HG03521 (cell line): ENCODE measurements around the gene C1GALT1.
"Not testable (repeated sequence)": the region's sequence is repeated elsewhere in the genome, so short reads cannot be mapped to it uniquely, and the experiment has no call there.

ENCODE experiments used
- ATAC-seq: cut with Tn5 transposase; IDR thresholded peaks from one replicate; pipeline ENCODE4 v1.9.1; 2021; ENCODE audit warnings: mild to moderate bottlenecking, moderate library complexity; ENCODE audit not compliant: unreplicated experiment

Gene C1GALT1

DNA sequence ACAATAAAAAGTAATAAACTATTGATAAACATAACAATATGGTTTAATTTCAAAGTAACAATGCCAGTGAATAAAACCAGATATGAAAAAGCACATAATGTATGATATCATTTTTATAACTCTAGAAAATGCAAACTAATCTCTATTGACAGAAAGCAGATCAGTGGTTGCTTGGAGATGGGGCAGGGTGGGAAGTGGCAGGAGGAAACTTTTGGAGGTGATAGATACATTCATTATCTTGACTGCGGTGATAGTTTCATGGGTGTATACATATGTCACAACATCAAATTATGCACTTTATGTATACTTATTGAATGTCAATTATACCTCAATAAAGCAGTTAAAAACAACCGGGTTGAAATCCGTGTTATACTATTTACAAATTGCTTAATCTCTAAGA lies 16.0 kb upstream of the C1GALT1 start:
- ATAC-seq = no peak

DNA sequence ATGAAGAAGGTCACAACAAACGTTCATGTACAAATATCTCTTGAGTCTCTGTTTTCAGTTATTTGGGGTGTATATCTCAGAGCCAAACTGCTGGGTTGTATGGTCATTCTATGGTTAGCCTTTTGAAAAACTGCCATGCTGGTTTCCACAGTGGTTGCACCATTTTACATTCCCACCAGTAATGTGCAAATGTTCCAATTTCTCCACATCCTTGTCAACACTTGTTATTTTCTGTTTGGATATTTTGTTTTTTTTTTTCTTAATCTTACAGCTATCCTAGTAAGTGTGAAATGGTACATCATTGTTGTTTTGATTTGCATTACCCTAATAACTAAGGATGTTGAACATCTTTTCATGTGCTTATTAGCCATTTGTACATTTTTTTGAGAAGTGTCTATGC lies 13.0 kb upstream of the C1GALT1 start:
- ATAC-seq = no peak

DNA sequence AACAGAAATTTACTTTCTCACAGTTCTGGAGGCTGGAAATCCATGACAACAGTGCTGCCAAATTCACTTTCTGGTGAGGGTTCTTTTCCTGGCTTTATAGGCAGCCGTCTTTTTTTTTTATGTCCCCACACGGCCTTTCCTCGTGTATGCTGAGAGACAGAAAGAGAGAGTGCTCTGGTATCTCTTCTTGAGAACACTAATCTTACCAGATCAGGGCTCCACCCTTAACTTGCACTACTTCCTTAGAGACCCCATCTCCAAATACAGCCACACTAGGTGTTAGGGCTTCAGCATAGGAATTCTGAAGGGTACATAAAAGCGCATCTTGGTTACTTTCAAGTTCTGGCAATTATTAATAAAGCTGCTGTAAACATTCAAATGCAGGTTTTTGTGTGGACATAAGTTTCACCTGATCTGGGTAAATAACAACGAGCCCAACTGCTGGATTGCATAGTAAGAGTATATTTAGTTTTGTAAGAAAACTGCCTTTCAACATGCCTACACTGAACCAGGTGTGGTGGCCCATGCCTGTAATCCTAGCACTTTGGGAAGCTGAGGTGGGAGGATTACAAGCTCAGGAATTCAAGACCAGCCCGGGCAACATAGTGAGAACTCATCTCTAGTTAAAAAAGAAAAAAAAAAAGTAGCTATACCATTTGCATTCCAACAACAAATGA lies 8.2 kb upstream of the C1GALT1 start:
- ATAC-seq = no peak

DNA sequence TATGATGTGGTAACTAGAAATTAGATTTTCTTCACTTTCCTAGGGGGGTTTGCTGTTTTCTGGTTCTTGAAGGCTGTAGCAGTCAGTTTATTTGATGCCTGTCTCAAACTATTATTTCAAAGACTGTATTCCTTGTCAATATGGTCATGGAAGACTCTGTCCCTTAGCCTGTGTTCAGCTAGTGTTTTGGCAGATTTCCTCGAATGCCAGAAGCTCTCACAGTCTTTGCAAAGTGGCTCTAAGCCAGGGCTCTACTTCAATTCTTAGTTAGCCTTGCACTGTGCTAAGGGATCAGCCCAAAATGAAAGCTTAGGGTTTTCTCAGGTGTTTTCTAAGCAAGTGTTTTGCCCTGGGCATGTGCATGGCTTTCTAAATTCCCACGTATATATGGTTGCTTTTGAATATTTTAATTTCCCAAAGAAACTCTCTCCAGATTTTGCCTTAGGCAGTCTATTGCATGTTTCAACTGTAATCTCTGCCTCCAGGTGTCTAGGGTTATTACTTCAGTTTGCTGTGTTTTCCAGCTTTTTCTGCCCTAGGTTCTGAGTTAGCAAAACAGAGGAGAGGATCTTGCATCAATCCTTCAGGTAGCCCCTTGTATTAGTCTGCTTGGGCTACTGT lies 7.2 kb upstream of the C1GALT1 start:
- no peak for ATAC-seq

DNA sequence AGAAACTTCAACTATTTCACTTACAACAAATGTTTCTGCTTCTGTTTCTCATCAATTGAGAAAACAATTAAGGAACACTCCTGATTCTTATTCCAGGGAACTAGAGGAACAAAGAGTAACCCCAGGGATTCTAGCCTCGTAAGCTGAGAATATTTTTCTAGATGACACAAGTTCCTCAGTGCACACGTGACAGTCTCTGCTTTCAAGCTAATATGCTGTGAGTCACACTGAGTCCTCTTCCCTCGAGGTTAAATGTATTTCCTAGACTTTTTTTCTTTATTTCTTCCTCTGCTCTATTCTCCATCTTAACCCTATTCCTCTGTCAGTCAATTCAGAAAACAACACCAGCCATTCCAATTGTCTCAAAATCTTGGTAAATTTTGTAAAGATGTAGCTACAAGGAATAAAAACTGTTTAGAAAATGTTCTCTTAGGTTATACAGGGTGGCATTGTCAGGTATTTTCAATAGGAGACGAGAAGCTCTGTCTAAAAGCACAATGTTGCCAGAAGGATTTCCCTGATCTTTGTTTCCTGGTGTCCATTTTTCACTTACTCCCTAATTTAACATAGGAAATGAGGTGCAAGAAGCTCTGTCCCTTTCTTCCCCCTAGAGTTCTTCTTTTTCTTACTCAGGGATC lies 5.8 kb upstream of the C1GALT1 start:
- no peak for ATAC-seq

DNA sequence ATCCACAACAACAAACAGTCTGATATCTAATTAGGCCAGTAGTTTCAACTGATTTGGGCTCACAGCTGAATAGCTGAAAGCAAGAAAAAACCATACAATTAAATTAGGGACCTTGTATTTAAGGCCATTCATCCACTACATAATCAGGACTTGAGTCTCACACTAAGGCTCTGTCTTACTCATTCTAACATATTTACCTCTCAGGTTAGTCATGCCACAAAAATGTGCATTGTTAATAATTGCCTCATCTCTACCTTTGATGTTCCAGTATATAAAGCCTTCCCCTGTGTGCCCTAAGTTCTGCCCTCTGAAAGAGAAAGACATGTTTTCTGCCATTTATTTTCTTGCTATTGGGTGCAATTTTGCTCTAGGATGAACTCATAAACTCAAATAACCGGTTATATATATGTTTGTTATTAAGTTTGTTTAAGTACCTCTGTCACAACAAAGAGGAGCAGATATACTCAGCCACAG lies 5.3 kb upstream of the C1GALT1 start:
- no peak for ATAC-seq

DNA sequence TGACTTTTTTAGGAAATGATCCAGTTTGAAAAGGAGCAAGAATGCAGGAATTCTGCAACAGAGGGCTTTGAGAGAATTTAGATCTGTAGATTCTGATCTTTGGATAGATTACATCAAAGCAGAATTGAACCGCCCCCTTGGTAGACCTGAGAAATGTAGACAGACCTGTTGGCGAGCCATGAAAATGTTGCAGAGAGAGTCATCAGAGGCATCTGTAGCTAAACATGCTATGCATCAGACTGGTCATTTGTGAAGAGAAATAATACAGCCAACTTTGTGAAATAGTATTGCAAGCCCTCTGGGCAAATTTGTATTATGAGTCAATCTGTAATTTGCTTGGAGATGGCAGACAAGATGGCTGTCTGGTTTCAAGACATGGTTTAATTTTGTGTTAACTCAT lies 4.3 kb upstream of the C1GALT1 start:
- no peak for ATAC-seq

DNA sequence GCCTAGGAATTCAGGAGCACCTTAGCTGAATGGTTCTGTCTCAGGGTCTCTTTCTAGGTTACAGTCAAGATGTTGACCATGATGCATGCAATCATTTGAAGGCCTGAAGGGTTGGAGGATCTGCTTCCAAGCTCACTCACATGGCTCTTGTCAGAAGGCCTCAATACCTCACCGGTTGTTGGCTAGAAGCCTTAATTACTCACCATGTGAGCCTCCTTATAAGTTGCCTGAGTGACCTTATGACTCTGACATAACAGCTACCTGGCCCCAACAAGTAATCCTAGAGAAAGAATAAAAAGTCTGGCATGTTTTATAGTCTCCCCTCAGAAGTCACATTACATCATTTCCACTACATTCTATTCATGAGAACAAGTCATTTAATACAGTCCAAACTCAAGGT lies 3.4 kb upstream of the C1GALT1 start:
- no peak for ATAC-seq

DNA sequence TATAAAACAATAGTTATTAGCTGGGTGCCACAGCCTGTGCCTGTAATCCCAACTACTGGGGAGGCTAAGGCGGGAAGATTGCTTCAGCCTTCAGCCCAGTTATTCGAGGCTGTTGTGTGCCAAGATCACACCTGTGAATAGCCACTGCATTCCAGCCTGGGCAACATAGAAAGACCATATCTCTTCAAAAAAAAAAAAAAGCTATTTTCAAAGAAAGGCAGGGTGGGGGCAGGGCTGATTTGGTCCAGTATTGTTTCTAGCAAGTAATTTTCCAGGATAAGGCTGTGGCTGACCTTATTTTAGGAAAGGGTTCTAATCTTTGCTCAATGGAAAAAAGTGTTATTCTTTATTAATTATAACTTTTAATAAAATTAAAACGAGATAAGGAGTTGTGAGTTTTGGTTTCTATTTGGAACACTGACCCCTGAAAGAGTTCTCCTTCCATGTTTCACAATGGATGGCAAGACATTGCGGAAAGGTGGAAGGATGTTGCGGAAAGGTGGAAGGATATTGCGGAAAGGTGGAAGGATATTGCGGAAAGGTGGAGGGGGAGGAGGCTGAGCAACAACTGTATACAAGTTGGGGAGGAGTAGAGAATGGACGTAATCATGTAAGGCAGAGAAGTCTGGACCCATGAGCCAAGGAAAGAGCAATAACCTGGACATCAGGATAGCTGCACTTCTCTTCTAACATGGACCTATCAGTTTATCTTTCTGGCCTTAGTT lies 1.5 kb upstream of the C1GALT1 start:
- no peak for ATAC-seq

DNA sequence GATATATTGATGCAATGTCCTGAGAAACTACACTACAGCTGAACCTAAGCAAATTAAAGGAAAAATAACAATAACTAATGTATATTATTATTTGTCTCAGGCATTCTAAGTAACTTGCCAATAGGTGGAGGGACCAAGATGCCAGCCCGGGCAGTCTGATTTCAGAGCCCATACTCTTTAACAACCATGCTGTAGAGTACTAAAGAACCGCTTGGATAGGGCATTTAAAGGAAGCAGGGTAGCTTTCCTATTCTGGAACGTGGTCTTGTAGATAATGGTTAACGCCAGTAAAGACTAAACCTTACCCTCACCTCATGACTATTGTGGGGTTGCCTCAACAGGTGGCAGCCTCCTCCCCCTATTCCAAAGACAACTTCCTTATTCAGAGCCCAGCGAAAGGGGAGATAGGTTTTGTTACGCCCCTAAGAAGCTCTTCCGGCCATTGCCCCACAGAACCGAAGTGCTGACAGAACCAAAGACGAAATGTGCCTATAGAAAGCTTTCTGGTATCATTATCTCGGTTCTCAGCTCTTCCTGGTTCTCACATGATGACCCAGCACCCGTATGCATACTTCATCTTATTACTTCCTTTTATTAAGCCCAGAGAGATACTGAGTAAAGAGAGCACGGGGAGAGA lies 707 bp upstream of the C1GALT1 start:
- ATAC-seq = peak; percentile 27

DNA sequence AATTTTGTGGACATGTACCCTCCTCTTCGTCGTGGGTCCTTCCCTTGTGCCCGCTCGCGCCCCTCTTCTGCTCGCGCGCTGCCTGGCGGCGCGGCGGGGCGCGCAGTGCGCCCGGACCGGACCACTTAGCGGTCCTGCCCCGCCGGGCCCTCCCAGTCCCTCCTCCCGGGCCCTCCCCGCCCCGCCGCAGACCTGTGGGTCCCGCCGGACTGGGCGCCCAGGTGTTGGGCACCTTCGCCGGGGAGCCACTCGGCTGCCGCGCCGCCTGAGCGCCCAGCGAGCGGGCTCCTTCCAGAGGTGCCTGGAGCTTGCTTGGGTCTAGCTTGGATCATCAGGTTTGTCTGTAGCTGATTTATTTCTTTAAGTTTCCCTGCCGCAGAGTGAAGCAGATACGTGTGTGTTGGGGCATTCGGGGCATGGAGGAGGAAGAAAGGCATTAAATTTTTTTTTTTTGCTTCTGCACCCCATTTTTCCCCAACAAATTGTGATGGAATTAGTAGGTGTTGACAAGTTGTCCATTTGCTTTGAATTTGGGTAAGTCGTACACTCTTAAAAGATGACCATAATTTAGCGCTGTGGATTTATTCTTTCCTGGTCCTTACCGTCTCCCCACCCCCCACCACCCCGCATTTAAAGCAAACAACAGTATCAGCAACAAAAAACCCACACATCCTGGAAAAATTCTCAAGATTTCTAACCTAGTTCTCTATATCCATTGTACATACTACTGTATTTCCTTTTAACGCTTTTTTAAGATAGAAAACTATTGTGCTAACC lies 905 bp downstream of the C1GALT1 start:
- ATAC-seq = peak; percentile 18

DNA sequence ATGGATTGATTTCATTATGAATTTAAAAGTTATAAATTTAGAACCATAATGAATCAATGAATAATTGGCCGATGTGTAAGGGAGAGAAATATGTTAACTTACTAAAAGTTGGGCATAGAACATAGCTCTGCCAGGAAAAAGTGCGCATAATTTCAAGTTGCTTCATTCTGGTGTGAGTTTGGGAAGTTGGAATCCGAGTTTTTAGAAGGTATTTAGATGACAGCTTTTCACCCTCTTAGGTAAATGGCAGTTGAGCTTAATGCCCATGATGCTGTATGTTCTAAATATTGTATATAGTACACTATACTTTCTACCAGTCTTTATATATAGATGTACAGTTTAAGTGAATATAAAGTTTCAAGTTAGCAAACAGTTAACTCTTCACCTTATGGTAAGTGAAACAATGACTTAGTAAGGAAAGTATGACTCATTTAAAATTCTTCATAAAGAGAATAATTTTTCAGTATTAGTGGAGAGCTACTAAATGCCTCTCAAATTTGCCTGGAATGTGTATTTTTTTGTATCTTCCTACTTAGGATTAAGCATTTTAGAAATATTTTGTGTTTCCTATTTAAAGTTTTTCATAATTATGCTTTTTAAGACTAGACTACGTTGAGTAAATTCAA lies 1.6 kb downstream of the C1GALT1 start:
- no peak for ATAC-seq

DNA sequence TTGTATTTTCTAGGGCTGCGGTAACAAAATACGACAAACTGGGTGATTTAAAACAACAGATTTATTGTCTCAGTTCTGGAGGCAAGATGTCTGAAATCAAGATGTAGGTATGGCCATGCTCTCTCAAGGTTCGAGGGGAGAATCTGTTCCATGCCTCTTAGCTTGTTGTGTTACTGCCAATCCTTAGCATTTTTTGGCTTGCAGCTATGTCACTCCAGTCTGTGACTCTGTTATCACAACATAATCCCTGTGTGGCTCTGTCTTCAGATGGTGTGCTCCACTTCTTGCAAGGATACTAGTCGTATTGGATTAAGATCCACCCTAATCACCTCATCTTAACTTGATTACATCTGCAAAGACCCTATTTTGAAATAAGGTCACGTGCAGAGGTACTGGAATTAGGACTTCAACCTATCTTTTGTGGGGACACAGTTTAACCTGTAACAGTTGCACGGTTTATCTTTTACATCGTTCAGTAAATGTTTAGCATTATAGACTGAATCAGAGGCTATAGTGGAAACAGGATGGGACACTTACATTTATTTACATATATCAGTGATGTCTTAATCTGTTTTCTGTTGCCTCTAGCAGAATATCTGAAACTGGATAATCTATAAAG lies 3.1 kb downstream of the C1GALT1 start:
- no peak for ATAC-seq

DNA sequence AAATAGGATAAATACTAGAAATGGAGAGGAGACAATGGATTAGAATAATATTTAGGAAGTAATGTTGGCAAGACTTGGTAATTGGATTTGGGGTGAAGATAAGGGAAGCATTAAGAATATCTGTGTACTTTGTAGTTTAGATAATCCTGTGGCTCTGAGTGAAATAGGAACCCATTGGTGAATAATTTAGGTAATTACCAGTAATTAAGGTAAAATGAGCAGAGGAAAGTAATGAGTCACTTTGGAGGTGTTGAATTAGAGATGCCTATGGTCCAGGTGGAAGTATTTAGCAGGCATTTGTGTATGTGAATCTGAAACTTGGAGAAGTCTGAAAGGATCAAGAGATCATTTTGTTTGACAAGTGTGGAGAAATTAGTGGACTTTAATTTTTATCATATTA lies 5.7 kb downstream of the C1GALT1 start:
- ATAC-seq = no peak

DNA sequence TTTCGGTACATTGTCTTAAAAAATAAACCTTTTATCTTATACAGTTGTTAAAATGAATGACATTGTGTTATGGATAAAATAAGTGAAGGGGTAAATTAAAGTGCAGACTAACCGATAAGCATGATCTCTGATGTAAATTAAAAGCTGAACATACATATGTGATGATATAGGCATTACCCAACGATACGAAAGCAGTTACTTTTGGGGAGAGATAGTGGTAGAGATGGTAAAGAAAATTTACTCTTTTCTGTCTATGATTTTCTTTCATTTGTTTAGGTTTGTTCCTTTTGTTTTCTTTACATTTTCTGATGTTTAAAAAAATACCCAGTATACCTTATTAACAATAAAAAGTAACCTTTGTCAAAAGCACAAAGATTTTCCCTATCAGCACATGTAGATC lies 6.4 kb downstream of the C1GALT1 start:
- ATAC-seq = no peak

DNA sequence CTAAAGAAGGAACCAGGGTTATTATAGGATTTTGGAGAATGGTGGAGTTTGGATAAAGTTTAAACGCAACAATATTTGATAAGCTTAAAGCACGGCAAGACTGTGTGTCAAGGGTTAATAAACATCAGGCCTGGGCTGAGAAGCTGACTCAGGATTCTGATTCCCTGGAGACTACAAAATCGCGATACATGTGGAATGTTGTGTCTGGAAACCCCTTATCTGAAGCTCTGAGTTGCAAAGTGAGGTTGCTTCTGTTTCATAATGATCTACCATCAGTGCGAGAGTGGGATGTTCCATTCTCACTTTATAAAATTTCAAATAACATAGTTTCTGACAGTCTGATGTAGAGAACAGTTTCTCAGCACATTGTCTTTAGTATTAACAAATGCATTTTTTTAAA lies 7.8 kb downstream of the C1GALT1 start:
- no peak for ATAC-seq

DNA sequence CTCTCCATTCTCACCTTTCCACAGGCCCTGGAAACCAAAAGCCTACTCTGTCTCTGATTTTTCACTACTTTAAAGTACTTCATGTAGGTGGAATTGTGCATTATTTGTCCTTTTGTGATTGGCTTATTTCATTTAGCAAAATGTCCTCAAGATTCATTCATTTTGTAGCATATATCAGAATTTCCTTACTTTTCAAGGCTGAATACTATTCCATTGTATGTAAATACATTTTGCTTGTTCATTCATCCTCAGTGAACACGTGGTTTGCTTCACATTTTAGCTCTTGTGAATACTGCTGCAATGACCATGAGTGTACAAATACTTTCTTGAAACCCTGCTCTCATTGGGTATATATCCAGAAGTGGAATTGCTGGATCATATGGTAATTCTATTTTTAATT lies 8.8 kb downstream of the C1GALT1 start:
- ATAC-seq = no peak

DNA sequence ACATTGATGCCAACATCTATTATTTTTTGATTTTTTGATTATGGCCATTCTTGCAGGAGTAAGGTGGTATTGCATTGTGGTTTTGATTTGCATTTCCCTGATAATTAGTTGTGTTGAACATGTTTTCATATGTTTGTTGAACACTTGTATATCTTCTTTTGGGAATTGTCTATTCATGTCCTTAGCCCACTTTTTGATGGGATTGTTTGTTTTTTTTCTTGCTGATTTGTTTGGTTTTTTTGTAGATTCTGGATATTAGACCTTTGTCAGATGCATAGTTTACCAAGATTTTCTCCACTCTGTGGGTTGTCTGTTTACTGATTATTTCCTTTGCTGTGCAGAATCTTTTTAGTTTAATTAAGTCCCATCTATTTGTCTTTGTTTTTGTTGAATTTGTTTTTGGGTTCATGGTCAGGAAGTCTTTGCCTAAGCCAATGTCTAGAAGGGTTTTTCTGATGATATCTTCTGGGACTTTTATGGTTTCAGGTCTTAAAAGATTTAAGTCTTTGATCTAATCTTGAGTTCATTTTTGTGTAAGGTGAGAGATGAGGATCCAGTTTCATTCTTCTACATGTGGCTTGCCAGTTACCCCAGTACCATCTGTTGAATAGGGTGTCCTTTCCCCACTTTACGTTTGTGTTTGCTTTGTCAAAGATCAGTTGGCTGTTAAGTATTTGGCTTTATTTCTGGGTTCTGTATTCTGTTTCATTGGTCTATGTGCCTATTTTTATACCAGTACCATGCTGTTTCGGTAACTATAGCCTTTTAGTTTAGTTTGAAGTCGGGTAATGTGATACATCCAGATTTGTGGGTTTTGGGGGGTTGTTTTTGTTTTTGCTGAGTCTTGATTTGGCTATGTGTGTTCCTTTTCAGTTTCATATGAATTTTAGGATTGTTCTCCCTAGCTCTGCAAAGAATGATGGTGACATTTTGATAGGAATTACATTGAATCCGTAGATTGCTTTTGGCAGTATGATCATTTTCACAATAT lies 10.7 kb downstream of the C1GALT1 start:
- not testable (repeated sequence) for ATAC-seq
